Measurements from ENCODE around the gene MTMR12. TPM values are rescaled to one million over a fixed set of nuclear protein-coding genes. Genes with fewer than 3 reads are reported as not detected.

MTMR12 gene
- total RNA-seq, 1 donor from 2014 or later = 27.8 TPM

- intact Hi-C loops (cut with micrococcal nuclease) = no loop called here
These were observed 111.5 kb downstream of the MTMR12 start for GRCh38 chr5:32201122-32201753.

- intact Hi-C loops (cut with micrococcal nuclease) = no loop called here
These were observed 115.7 kb downstream of the MTMR12 start for GRCh38 chr5:32197032-32197431.

- intact Hi-C loops (cut with micrococcal nuclease) = no loop called here
These were observed 117.5 kb downstream of the MTMR12 start for GRCh38 chr5:32195265-32195664.

- intact Hi-C loops (cut with micrococcal nuclease) = no loop called here
These were observed 119.1 kb downstream of the MTMR12 start for GRCh38 chr5:32193591-32193990.

GRCh38 chr5:32190095-32190494 is 122.6 kb downstream of the MTMR12 start:
- intact Hi-C loops (cut with micrococcal nuclease) = no loop called here

- intact Hi-C loops (cut with micrococcal nuclease) = no loop called here
These were observed 125.1 kb downstream of the MTMR12 start for GRCh38 chr5:32187675-32188074.

- intact Hi-C loops (cut with micrococcal nuclease) = no loop called here
These were observed 130.2 kb downstream of the MTMR12 start for GRCh38 chr5:32182463-32183063.

Other genes with a start within 250 kb of the MTMR12 start
- gene GOLPH3, start 138.6 kb downstream of the MTMR12 start, total RNA-seq = 76.1 and 78.8 TPM in 2 replicates
- gene ZFR, start 131.8 kb upstream of the MTMR12 start, total RNA-seq = 56.5 and 59.1 TPM in 2 replicates

Data from T-helper 1 cell treated with Interleukin-12 subunit alpha and Interleukin-12 subunit beta and Interleukin-4 antibody, amounts not matched to agents 30 ng/mL and 1 ng/mL, for 36 hours (primary cell).